ENCODE results near the gene PDHA1.

Gene PDHA1

DNA sequence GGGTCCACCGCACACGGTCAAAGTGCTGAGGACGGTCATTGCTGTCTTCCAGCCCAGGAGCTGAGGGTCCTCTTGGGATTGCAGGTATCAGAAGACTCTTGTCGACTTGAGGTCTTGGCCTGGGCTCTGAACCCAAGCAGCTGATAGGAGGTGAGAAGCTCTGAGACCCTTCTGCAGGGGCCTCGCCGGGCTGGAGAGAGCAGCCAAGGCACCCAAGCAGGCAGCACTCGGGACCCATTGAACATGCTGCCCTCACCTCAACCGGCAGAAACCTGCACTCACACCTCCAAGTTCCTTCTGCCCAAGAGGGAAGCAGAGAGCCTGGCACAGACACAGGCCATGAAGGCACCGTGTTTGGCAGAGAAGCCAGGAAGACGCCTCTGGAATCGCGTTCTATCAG, 34.1 kb downstream of the PDHA1 start:
- no peak for DNase-seq

DNA sequence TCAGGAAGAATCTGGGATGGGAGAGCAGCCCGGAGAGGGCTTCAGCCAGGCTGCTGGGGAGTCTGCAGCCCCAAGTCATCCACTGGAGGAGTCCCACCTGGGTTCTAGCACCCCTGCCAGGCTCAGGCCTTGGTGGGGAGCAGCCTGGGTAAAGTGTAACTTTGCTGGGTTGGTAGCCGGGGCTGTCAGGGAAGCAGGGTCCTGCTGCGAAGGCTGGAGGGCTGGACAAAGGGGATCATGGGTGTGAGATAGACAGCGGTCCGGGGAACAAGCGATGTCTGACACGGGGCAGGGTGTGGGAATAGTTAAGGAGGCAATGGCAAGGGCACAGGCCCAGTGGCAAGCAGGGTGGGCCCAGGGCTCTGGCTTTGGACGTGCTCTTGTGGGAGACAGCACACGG, 37.6 kb downstream of the PDHA1 start:
- DNase-seq = no peak

DNA sequence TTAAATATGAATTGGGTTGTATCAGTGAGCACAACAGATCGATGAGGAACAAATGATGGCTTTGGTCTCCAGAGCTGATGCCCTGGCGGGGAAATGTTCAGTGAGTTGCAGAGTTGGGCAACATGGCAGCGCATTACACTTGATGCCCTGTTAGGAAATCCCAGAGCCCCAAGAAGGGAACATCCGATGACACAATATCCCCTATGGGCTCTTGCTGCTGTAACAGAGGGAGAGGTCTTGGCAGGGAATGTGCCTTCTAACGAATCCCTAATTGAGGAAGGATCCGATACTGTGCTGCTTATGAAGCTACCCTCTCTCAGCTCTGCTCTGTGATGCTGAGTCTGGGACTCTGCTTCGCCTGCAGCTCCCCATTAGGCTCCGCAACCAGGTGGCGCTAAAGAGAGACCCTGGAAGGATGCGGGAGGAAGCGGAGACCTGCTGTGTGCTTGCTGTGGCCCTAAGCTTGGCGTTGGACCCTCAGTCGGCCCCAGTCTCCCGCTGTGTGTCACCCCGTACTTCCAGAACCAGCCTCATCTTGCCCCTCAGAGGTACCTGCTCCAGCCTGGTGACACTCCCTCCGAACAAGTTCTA, 38.9 kb downstream of the PDHA1 start:
- DNase-seq = peak; percentile 82

DNA sequence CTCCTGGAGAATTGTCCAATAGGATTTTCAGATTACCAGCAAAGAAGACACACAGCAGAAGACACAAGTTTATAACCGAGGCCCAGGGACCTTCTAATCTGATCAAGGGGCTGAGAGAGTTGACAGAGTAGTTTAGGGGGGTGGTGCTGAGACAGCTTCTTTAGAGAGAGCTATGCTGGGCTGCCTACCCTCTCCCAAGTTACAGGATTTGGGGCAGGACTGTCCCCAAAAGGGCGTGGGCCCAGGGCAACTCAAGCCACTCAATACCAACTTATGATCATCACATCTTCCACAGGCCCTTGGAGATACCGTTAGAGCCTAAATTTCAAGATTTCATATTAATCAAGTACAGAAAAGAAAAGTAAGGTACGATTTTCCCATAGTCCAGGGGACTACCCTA, 43.0 kb downstream of the PDHA1 start:
- no peak for DNase-seq

DNA sequence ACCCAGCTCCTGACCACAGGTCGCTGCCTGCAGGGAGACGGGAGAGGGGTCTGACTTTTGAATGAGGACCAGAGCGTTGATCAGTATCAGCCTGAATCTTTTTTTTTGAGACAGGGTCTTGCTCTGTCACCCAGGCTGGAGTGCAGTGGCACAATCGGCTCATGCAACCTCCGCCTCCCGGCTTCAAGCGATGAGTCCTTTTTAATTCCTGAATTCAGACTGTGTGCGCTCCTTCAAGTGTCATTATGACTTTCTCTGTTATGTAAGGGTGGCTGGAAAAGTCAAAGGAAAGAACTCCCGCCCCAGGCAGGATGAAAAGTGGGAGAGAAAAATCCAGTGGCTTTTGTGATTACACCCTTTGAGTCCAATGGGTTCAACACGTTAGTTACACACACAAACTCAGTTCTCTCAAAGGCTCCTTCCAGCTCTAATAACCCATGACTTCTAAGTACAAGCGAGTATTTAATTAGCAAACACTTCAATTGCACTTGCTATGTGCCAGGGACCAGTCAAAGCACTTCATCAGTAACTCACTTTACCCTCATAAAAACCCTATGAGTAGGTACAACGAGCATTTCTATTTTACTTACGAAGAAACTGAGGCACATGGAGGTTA, 44.4 kb downstream of the PDHA1 start:
- DNase-seq = no peak

DNA sequence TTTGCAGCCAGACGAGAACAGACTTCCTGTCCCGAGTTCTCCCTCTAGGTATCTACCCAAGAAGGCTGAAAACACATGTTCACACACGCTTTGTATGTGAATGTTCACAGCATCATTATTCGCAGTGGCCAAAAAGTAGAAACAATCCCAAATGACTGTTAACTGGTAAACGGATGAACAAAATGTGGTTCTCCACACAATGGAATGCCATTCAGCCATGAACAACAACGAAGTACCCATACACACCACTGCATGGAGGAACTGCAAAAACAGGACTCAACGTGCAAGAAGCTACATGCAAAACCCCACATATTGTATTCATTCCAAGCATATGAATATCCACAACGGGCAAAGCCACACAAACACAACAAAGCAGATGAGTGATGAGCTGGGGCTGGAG, 45.0 kb downstream of the PDHA1 start:
- no peak for DNase-seq

DNA sequence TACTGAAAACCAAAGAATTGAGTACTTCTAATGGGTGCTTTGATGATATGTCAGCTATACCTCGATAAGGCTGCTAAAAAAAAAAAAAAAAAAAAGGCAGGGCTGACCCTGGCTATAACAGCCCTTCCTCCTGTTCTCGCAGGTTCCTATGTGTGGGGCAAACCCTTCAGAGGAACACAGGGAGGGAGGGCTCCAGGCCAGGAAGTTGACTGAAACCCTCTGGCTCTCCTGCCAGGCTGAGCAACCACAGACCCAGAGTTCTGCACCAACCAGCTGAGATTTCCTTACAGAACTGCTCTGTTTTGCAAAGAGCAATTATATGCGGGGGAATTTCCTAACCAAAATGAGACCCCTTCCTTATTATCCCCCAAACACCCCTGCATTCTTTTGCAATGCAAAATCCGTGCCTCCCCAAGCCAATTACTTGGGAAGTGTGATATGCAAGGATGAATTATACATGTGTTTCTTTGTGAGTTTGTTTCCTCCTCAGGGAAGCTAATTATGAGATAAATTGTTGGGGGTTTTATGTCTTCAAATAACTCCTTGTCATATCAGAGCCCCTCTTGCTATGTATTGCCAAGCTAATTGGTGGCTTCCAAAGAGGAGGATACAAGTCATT, 45.6 kb downstream of the PDHA1 start:
- DNase-seq = no peak

DNA sequence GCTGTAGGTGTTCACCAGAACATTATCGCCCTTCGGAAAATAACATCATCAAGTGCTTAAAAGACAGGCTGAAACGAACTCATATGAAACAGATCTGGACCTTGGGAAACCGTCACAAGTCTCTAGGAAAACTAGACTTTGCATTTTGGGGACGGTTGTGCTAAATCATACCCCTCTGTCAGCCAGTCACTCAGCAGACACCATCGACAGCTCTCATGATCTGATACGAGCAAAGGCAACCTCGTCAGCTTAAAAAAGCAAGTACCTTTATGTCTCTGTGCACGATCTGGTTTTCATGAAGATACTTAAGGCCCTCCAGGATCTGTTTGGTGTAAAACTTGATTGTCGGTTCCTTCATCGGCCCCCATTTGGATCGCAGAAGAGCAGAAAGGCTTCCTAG, 48.4 kb downstream of the PDHA1 start:
- DNase-seq = no peak

DNA sequence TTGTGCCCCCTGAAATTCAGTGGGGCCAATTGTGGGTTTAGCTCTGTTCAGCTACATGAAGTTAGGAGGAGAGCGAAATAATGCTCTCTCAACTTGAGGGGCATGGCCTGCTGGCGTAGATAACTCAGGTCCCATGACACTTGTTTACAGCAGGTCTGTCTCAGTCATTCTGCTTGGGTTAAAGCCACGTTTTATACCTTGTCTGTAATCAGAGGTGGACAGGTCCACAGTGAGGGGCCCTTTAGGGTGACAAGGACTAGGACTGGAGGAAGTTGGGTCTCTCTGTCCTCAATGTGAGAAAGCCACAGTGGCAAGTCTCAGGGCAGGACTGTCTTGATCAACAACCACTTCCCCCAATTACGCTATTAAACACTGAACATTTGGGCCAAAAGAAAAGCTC, 49.0 kb downstream of the PDHA1 start:
- no peak for DNase-seq

DNA sequence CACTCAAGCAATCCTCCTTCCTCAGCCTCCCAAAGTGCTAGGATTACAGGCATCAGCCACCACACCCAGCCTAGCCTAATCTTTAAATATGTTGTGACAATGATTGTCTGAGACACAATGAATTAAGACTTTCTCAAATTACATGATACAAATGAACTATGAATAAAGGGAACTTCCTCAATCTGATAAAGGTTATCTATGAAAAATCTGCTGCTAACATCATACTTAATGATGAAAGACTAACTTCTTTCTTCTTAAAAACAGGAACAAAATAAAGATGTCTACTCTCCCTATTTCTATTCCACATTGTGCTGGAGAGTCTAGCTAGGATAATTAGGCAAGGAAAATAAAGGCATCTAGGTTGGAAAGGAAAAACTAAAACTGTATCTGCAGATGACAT, 60.0 kb downstream of the PDHA1 start:
- DNase-seq = no peak

DNA sequence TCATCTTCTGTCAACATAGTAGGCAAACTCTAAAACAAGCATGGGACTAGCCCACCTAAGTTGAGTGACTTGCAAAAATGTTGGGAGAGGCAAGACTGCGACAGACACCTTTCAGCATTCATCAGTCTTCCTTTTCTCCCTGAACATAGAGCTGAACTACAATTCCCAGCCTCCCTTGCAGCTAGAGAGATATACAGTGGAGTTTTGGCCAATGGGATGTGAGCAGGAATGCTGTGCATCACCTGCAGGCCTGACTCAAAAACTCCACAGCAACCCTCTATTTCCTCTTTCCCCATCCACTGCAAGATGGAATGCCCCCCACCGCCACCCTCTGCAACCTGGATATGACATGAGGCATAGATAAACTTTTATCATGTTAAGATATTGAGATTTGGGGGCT, 66.5 kb downstream of the PDHA1 start:
- DNase-seq = no peak
